Lower leg skin (tissue), 3 donors: ENCODE results near the gene ADM.

ENCODE experiments used
- POLR2A ChIP-seq, 2 donors: fragments of 450-650 bp; IDR thresholded peaks; one replicate each; pipeline ENCODE4 v1.6.1; 2016 to 2017; ENCODE audit warnings: antibody characterized with exemption in 2 of 2, mild to moderate bottlenecking in 1 of 2, moderate library complexity in 1 of 2
- TF ChIP-seq, protein P1 (sequence below), 3 donors: fragments of 450-650 bp; IDR thresholded peaks; one replicate each; pipeline ENCODE4 v1.5.1; 2016; ENCODE audit warnings: antibody characterized with exemption in 3 of 3, mild to moderate bottlenecking in 3 of 3, moderate library complexity in 2 of 3

DNA sequence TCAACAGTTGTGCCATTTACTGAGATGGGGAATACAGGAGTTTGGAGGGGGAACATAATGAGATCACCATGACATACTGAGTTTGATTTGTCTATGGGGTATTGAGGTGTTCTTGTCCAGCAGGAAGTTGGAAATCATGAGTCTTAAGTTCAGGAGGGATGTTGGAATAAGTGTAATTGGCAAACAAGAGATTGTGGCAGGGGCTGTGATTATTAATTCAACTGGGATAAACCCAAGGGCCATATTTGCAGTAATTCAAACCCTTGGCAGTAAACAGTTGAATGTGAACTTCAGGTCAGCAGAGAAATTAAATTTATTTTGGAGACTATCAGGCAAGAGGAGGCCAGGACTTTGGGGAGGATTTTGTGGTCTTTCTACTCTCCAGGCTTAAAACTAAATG is 33.4 kb downstream of the ADM start:
- TF ChIP-seq, protein P1, sequence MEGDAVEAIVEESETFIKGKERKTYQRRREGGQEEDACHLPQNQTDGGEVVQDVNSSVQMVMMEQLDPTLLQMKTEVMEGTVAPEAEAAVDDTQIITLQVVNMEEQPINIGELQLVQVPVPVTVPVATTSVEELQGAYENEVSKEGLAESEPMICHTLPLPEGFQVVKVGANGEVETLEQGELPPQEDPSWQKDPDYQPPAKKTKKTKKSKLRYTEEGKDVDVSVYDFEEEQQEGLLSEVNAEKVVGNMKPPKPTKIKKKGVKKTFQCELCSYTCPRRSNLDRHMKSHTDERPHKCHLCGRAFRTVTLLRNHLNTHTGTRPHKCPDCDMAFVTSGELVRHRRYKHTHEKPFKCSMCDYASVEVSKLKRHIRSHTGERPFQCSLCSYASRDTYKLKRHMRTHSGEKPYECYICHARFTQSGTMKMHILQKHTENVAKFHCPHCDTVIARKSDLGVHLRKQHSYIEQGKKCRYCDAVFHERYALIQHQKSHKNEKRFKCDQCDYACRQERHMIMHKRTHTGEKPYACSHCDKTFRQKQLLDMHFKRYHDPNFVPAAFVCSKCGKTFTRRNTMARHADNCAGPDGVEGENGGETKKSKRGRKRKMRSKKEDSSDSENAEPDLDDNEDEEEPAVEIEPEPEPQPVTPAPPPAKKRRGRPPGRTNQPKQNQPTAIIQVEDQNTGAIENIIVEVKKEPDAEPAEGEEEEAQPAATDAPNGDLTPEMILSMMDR (IDR thresholded peaks at IDR 0.05), result no peak
- no peak for TF ChIP-seq POLR2A (IDR thresholded peaks at IDR 0.05)
